ENCODE results near the gene MOV10.

DNA sequence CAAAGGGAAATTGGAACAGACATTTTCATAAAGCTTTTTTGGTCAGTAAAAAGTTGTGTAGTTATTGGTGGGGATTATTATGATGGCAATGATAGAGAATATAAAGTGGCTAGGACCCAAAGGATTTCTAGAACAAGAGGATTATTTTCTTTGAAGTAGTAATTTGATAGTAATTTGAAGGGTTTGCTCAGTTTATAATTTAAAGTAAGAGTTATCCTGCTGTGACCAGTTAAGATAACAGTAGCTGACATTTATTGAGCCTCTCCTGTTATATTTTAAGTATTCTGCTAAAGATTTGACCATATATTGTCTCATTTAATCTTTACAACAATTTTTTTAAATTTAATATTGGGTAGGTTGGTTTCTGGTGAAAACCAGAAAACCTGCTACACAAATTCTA is 40.1 kb upstream of the MOV10 start:
- TF ChIP-seq EZH2 (IDR thresholded peaks at IDR 0.05; ENCODE audit: borderline replicate concordance, insufficient read depth, low read depth, low read length, poor library complexity, severe bottlenecking): no peak
- no peak for TF ChIP-seq CTCF (IDR thresholded peaks at IDR 0.05)
